Tongue (tissue), 3 donors: Measurements from ENCODE around the gene NOMO2. TPM values are rescaled to one million over a fixed set of nuclear protein-coding genes. Genes with fewer than 3 reads are reported as not detected.
"Not testable (repeated sequence)": the region's sequence is repeated elsewhere in the genome, so short reads cannot be mapped to it uniquely, and the experiment has no call there.

Experiments used
- DNase-seq: peaks from one replicate; pipeline ENCODE4 v3.0.0-alpha.2; 2015
- small RNA-seq: library from RNA; depleted of rRNA; stranded (forward); fragments of <200 nt; gene quantifications from one replicate; pipeline ENCODE3, GENCODE V24; 2014; ENCODE audit warnings: low replicate concordance
- total RNA-seq: library from RNA; depleted of rRNA; stranded (reverse); fragments of >200 nt; gene quantifications from one replicate; pipeline ENCODE4 v1.2.3, GENCODE V29; 2014

NOMO2 gene
- total RNA-seq, 1 donor from 2014 or later, result 56.1 TPM

DNA sequence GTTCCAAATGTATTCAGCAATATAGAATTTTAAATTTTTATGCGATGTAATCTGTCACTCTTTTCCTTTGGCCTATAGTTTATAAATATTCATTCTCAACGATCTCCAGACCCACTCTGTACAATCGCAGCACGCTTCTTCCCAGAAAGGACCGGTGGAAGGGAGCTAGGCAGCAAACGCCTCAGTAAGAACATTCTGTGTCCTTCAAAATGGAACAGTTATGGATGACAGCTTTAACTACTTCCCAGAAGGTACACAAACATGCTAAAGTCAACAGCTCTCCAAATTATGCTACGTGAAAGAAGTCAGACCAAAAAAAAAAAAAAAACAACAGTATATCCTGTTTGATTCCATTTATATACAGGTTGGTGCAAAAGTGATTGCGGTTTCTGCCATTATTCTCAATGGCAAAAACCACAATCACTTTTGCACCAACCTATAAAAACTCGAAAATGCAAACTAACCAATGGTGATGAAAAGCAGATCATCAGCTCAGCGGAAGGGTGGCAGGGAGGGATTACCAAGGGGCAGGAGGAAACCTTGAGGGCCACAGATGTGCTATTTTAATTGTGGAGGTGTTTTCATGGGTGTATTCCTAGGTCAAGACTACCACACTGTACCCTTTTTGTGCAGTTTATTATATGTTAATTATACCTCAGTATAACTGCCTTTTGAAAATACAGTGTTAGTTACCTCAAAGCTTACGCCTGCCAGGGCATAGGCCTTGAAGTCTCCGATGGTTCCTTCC lies 43.2 kb downstream of the NOMO2 start:
- not testable (repeated sequence) for DNase-seq

DNA sequence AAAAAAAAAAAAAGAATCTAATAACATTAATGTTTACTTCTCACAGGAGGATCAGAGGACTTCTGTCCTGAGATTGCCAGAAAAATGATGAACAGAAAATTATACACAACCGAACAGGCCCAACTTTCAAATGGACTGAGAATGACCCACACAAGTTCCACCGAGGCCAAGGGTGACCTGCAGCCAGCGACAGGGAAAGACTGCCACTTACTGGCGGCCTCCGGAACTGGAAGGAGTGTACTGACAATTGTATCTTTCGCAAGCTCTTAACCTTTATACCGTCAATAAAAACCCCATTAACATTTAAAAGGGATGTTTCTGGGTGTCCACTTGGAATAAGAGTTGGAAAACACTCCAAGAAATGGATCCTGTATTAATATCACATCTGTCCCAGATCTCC lies 63.5 kb downstream of the NOMO2 start:
- not testable (repeated sequence) for DNase-seq

DNA sequence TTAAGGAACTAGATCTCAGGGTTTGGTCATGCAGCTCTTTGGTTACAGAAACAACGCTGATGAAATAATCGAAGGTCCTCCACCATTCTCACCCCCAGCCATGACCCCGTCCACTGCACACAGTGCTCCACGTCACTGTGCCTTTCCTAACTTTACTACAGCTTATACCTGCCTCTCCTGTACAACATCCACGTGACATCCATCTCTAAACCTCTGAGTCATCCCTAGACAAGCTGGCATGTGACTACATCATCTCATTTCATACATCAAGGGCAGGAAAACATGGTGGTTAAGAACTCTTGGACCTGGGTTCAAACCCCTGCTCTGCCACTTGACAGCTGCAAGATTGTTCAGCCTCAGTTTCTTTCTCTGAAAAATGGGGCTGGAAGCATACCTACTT lies 64.9 kb downstream of the NOMO2 start:
- not testable (repeated sequence) for DNase-seq

DNA sequence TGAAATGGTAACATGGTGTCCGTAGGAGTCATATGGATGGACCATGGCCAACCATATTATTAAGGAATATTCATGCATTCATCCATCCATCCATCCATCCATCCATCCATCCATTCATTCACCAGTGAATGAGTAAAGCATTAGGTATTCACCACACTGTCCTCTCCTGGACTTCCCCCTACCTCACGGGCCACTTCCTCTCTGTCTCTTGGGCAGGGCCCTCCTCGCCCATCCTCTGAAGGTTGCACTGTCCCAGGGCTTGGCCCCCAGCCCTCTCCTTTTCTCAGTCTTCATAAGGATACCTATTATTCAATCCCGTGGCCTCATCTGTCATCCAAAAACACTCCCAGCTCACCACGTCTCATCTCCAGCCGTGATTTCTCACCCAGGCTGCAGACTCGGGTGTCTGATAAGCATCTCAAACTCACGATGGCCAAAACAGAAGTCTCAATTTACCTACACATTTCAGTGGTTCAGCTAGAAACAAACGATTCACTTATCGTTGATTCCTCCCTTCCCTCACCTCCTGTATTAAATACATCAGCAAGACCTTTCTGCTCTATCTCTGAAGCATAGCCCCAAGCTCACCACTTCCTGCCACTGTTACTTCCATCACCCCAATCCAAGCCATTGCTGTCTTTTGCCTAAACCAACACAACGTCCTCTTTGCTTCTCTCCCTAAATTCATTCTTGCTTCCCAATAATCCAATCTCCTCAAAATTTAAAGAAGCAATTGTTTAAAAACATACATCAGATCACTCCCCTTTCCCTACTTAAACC lies 69.6 kb downstream of the NOMO2 start:
- DNase-seq, result not testable (repeated sequence)

DNA sequence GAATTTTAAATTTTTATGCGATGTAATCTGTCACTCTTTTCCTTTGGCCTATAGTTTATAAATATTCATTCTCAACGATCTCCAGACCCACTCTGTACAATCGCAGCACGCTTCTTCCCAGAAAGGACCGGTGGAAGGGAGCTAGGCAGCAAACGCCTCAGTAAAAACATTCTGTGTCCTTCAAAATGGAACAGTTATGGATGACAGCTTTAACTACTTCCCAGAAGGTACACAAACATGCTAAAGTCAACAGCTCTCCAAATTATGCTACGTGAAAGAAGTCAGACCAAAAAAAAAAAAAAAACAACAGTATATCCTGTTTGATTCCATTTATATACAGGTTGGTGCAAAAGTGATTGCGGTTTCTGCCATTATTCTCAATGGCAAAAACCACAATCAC lies 125.9 kb downstream of the NOMO2 start:
- DNase-seq, result not testable (repeated sequence)

DNA sequence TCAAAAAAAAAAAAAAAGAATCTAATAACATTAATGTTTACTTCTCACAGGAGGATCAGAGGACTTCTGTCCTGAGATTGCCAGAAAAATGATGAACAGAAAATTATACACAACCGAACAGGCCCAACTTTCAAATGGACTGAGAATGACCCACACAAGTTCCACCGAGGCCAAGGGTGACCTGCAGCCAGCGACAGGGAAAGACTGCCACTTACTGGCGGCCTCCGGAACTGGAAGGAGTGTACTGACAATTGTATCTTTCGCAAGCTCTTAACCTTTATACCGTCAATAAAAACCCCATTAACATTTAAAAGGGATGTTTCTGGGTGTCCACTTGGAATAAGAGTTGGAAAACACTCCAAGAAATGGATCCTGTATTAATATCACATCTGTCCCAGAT lies 146.1 kb downstream of the NOMO2 start:
- DNase-seq, result not testable (repeated sequence)

DNA sequence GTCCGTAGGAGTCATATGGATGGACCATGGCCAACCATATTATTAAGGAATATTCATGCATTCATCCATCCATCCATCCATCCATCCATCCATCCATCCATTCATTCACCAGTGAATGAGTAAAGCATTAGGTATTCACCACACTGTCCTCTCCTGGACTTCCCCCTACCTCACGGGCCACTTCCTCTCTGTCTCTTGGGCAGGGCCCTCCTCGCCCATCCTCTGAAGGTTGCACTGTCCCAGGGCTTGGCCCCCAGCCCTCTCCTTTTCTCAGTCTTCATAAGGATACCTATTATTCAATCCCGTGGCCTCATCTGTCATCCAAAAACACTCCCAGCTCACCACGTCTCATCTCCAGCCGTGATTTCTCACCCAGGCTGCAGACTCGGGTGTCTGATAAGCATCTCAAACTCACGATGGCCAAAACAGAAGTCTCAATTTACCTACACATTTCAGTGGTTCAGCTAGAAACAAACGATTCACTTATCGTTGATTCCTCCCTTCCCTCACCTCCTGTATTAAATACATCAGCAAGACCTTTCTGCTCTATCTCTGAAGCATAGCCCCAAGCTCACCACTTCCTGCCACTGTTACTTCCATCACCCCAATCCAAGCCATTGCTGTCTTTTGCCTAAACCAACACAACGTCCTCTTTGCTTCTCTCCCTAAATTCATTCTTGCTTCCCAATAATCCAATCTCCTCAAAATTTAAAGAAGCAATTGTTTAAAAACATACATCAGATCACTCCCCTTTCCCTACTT lies 152.2 kb downstream of the NOMO2 start:
- DNase-seq, result not testable (repeated sequence)

DNA sequence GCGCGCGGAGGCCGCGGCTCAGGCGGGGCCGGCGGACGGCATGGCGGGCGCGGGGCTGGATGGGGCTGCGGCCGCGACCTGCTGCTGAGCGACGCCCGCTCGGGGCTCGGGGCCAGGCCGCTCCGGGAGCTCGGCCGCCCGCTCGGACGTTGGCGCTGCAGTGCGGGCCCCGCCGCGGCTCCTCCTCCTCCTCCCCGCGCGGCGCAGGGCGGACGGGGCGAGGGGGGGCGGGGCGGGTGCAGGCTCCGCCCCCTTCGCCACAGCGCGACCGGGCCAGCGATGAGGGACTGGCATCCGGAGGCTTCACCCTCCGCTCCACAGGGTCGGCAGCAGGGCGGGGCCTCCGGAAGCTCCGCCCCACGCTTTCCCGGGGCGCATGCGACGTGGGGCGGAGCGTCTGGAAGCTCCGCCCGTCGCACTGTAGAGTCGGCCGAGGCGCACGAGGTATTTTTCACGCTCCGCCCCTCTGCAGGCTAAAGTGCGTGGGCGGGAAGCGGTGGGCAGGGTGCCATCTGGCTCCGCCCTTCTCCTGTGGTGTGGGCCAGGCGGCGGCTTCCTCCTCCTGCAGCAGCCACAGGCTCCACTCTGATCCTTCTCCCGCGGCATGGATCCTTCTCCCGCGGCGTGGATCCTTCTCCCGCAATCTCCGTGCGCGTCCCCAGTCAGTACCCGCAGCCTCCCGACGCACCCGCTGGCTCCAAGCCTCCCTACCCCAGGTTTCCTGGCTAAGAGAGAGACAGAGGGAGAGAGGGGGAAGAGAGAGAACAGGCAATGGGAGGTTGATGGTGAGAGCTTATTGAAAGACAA lies 159.8 kb downstream of the NOMO2 start:
- DNase-seq, result not testable (repeated sequence)

DNA sequence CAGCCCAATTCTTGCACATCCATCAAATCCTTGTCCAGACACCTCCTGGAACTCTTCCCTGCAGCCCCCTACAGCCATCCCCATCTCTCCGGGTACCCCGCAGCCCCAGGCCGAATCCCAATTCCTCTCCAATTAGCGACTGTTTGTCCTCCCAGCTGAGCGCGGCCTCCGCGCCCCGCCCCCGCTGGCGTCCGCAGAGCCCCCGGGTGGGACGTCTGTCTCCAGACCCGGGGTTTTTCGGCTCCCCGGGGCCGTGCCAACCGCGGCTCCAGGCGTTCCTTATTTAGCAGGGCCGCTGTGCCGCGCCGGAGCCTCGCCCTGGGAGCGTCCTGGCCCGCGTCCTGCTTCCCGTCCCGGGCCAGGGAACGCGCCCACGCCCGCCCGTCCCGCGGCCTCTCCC lies 160.7 kb downstream of the NOMO2 start:
- not testable (repeated sequence) for DNase-seq

DNA sequence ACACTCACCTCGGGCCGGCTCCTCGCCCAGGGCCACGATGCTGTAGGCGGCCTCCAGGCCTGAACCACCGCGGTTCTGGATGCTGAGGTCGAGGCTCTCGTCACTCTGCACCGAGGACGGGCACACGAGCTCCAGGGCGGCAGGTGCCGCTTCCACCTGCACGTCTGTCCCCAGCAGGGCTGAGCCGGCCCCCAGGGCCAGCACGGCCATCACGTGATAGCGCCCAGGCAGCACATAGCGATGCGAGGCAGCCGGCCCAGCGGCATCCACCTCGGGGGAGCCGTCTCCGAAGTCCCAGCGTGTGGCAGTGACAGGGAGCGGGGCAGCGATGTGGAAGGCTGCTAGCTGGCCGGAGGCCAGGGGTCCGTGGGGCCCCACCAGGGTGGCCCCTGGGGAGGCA lies 167.5 kb downstream of the NOMO2 start:
- not testable (repeated sequence) for DNase-seq

DNA sequence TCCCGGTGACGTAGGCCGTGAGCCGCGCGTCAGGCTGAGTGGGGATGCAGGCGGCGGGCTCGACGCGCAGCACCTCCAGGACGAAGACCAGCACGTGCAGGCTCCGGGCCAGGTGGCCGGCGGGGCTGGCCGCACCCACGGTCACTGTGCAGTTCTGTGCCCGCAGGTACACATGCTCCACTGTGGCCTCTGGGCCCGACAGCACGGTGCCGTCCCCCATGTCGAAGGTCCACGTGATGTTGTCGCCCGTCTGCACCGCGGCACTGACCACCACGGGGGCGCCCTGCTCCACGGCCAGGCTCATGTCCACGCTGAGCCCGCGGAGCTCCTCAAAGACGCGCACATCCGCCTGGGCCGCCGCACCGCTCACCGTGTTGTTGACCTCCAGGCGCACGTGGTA lies 174.1 kb downstream of the NOMO2 start:
- not testable (repeated sequence) for DNase-seq

DNA sequence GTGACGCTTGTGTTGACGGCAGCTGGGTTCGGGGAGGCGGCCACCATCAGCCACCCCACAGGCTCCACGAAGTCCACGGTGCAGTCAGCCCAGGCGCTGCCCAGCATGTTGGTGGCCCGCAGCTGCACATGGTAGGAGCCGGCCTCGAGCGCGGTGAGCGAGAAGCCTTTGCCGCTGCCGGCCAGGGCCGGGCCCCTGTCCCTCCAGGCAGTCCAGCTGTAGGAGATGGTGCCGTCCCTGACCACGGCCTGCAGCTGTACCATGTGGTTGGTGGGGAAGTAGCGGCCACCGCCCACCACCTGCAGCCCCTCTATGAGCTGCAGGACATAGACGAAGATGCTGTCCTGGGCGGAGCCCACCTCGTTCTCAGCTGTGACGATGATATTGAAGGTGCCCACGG lies 175.4 kb downstream of the NOMO2 start:
- not testable (repeated sequence) for DNase-seq

DNA sequence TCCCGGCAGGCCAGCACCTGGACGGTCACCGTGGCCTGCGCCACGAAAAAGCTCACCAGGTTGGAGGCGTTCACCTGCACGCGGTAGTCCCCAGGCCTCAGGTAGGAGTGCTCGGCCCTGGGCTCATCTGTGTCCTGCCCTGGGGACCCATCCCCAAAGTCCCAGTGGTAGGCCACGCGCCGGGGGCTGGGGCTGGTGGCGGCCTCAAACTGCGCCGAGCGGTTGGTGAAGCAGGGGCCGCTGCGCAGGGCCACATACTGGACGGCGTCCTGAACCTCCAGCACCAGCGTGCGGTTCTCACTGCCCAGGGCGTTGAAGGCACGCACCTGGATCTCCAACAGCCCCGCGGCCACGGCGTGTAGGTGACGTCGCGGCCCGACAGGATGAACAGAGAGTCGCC lies 176.6 kb downstream of the NOMO2 start:
- not testable (repeated sequence) for DNase-seq

DNA sequence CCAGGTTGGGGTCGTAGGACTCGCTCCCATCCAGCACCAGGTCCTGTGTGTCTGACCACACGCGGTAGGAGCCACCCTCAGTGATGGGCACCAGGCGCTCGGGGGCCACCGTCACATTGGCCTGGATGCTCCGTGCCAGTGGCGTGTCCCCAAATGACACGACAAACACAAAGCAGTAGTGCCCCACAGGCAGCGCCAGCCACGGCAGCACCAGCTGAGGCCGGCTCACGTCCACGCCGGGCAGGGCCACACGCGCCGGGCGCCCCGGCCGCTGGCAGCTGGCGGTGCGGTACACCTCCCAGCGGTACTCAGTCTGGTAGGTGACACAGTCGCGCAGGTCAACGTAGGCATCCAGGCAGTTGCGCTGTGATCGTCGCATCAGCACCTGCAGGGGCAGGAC lies 177.0 kb downstream of the NOMO2 start:
- not testable (repeated sequence) for DNase-seq

DNA sequence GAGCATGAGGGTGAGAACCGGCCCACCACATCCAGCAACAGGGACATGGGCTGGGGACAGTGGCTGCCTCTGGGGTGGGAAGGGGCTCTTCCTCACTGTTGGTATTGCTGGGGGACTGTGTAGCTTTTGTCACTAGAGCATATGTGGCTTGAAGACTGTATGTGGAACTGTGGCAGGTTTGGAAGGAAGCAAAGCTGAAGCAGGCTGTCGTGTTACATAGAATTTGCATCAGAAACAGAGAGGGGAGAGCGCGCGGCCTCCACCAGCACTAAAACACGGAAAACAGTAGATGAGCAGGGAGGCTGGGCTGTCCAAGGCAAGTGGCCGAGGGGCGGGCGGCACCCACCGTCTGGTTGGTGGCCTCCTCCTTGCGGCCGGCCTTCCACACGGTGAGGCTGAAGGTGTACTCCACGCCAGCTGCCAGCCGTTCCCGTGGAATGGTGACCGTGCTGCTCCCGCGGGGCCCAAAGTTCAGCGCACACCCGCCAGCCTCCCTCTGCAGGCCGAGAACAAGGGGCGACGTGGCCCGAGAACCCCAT lies 177.7 kb downstream of the NOMO2 start:
- not testable (repeated sequence) for DNase-seq

DNA sequence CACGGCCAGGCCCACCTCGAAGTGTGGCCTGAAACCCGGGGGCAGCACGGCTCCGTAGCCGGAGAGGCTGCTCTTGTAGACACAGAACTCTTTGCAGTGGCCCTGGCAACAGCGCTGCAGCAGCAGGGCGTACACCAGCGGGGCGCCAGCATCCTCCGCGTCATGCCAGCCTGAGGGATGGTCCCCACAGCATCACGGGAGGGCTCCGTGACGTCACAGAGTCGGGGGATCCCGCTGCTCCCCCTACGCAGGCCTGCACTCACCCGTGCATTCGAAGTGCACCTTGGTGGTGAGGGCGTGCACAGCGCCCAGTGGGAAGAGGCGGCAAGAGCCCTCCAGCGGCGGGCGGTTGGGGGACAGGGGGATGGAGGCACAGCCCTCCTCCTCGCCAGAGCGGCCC lies 179.2 kb downstream of the NOMO2 start:
- not testable (repeated sequence) for DNase-seq

Small RNA genes lying within 50 kb of the gene (small RNA-seq; reads per million reads assigned to genes)
- gene MIR3179-3 (not detected), gene MIR3179-4 (not detected), gene MIR3180-3 (not detected), gene MIR3670-3 (not detected), gene MIR3670-4 (not detected), gene MIR6770-3 (not detected), gene RF00019 (not detected)

Other genes starting within 250 kb of the NOMO2 start
- 3.5 TPM for gene NPIPA8, start 225.4 kb downstream of the NOMO2 start, total RNA-seq
- gene RPS15A, start 228.2 kb upstream of the NOMO2 start, total RNA-seq, result 1,654 TPM
- 150 TPM for gene ARL6IP1, start 239.5 kb upstream of the NOMO2 start, total RNA-seq